Measurements from ENCODE around the gene ESYT3.
A peak's percentile ranks its signal among the peaks of the same experiment; 100 is the strongest.
"Not testable (repeated sequence)": the region's sequence is repeated elsewhere in the genome, so short reads cannot be mapped to it uniquely, and the experiment has no call there.

Gene ESYT3

DNA sequence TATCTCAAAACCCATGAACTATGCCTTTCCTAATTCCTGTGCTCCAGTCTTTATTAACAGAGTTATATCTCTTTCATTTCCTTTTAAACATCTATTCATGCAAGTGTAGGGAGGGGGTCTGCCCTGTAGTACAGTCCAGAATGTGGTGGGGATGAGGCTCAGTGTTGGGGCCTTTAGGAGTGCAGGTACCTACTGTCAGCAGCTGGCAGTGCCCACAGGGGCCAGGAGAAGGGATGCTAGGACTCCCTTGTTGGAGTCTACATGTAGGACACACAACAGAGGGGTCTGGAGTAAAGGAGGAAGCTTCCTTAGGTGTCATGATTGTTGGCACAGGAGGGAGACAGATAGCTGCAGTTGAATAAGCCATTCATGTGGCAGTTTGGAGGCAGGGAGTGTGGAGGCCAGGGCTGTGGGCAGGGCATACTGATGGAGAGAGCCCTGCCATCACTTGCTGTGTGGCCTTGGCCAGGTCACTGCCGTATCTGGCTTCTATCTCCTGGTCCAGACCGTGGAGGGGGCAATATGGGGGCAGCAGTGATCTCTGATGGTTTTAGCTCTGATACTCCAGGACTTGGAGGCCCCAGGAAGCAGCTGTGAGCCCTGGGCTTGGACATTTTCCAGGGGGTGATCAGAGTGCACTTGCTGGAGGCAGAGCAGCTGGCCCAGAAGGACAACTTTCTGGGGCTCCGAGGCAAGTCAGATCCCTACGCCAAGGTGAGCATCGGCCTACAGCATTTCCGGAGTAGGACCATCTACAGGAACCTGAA, 29.5 kb downstream of the ESYT3 start:
- no peak for DNase-seq

- DNase-seq = no peak
These were observed 30.1 kb downstream of the ESYT3 start for GRCh38 chr3:138464491-138464860.

- DNase-seq = no peak
These were observed 31.0 kb downstream of the ESYT3 start for GRCh38 chr3:138465451-138465850.

- DNase-seq = peak; percentile 14
These were observed 31.5 kb downstream of the ESYT3 start for GRCh38 chr3:138465925-138466324.

DNA sequence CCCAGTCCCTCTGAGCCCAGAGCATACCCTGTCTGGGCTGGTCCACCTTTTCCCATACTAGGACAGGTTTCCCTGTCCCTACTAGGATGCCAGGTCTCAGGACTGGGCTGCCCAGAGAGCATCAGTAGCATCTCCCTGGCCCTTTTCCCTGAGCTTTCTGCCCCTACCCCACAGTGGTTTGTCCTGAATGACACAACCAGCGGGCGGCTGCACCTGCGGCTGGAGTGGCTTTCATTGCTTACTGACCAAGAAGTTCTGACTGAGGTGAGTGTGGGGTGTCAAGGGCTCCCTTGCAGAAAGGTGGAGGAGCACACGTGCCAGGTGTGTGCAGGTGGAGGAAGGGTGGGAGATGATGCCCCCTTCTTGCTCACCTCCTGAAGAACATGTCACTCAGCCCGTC, 33.5 kb downstream of the ESYT3 start:
- no peak for DNase-seq

DNA sequence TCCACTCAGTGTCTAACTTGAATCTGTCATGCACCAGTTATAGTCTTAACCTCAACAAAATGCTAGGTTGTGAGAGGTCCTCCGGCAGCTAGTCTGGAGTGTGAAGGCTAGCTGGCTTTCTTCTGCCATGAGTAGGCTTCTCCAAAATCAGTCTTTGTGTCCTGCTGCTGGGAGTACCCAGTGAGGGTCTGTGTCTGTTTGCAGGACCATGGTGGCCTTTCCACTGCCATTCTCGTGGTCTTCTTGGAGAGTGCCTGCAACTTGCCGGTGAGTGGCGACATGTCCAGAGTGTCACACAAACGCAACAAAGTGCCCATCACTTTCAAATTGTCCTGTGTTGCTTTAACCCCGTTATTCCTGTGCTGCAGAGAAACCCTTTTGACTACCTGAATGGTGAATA, 34.0 kb downstream of the ESYT3 start:
- DNase-seq = no peak

DNA sequence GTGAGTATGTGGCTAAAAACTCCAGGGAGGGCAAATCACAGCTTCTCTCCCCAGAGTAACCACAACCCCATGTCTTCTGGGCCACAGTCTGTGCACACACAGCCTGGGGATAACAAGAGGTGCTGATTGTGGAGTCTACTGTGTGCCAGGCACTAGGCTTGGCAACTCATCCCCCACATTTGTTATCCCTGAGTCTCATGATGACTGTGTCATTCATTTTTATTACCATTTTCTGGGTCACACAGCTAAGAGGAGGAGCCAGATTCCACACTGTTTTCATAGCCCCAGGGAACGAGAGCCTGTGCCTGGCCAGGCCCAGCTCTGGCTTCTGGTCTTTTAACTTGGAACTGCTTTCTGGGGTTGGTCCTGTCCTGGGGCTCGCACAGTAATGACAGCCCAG, 34.5 kb downstream of the ESYT3 start:
- no peak for DNase-seq

GRCh38 chr3:138469874-138470273, 35.5 kb downstream of the ESYT3 start:
- no peak for DNase-seq

GRCh38 chr3:138470687-138471086, 36.3 kb downstream of the ESYT3 start:
- DNase-seq = no peak

DNA sequence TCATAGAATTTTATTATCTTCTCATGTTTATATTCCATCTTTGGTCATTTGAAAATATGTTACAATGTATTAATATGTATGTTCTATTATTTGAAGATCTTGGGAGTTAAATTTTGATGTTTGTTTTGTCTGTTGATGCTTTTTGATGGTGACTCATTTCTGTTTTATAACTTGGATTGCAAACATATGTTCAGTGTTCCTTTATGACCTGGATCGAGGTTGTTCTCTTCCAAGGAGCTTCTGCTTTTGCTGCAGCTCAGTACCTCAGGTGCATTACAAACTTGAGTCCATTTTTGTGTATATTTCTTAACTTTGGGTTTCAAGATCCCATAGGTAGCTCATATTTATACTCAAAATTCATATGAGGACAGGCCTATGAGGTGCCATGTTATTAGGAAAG, 37.1 kb downstream of the ESYT3 start:
- no peak for DNase-seq

DNA sequence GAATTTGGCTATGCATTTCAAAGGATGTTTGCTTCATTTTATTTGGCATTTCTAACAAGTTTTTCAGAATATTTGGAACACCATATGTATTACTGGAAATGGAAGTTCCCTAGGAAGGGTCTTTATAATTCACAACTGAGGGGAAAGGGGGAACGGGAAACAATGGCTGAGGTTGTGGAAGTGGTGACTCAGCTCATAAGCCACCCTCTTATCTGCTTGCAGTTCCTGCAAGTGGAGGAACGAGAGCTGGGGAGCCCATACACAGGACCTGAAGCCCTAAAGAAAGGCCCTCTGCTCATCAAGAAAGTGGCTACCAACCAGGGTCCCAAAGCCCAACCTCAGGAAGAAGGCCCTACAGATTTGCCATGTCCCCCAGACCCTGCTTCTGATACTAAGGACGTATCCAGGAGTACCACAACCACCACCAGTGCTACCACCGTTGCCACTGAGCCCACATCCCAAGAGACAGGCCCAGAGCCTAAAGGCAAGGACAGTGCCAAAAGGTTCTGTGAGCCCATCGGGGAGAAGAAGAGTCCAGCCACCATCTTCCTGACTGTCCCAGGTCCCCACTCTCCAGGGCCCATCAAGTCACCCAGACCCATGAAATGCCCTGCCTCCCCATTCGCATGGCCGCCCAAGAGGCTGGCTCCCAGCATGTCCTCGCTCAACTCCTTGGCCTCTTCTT, 37.9 kb downstream of the ESYT3 start:
- no peak for DNase-seq

DNA sequence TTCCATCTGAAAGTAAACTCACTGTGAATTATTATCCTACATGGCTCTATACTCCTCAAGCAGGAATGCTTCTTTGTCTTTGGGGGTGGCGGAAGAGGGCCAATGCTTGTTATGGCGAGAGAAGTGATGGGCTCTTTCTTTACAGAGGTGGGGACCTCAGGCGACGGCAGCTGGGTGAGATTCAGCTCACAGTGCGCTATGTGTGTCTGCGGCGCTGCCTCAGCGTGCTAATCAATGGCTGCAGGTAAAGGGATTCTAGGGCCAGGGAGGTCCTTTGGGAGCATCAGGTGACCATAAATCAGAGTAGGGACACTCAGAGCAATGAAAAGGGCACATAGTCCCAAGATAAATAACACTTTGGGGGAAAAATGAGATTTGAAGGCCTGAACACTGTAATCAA, 39.0 kb downstream of the ESYT3 start:
- no peak for DNase-seq

DNA sequence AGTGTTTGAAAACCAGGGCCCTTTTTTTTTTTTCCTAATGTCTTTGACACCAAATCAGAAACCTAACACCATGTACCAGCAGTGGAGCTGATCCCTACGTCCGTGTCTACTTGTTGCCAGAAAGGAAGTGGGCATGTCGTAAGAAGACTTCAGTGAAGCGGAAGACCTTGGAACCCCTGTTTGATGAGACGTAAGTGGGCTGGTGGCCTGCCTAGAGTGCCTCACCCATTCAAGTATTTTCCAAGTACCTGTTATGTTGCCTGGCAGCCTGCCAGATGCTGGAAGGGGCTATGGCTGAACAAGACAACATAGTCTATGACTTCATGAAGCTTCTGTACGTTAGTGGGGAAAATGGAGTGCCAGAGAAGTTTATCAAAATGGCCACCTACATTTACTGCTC, 39.7 kb downstream of the ESYT3 start:
- no peak for DNase-seq

GRCh38 chr3:138476526-138476925, 42.1 kb downstream of the ESYT3 start:
- no peak for DNase-seq

- DNase-seq = no peak
These were observed 42.7 kb downstream of the ESYT3 start for GRCh38 chr3:138477120-138477519.

DNA sequence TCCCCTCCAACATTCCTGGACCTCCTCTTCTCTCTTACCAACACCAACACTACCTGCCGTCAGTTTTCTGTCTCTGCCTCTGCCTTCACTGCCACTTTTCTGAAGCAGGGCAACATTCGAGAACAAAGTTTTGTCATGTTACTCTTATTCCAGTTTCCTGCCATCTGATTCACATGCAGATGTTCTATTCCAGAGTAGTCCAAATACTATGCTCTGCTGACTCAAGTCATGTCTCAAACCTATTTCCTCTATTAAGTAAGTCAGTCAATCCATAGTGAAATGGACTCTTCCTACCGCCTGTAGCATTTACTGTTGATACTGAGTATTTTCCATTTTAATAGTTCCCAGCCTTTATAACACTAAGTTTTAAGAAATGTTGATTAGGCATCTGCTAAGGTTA, 43.4 kb downstream of the ESYT3 start:
- DNase-seq = no peak

- peak; percentile 38 for DNase-seq
These were observed 45.0 kb downstream of the ESYT3 start for GRCh38 chr3:138479438-138479863.

DNA sequence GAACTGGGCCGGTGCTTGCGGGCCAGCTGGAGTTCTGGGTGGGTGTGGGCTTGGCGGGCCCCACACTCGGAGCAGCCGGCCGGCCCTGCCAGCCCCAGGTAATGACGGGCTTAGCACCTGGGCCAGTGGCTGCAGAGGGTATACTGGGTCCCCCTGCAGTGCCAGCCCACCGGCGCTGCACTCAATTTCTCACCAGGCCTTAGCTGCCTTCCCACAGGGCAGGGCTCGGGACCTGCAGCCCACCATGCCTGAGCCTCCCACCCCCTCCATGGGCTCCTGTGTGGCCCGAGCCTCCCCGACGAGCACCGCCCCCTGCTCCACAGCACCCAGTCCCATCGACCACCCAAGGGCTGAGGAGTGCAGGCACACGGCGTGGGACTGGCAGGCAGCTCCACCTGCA, 50.3 kb downstream of the ESYT3 start:
- not testable (repeated sequence) for DNase-seq

DNA sequence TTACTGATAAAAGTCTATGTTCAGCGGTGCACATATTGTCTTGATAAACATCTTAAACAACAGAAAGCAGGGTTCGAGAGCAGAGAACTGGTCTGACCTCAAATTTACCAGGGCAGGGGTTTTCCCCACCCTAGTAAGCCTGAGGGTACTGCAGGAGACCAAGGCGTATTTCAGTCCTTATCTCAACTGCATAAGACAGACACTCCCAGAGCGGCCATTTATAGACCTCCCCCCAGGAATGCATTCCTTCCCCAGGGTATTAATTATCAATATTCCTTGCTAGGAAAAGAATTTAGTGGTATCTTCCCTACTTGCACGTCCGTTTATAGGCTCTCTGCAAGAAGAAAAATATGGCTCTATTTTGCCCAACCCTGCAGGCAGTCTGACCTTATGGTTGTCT, 52.2 kb downstream of the ESYT3 start:
- not testable (repeated sequence) for DNase-seq

- DNase-seq = no peak
These were observed 57.6 kb downstream of the ESYT3 start for GRCh38 chr3:138491971-138492370.

- no peak for DNase-seq
These were observed 58.7 kb downstream of the ESYT3 start for GRCh38 chr3:138492980-138493675.

GRCh38 chr3:138493804-138494606, 59.6 kb downstream of the ESYT3 start:
- peak; percentile 76 for DNase-seq

GRCh38 chr3:138494607-138494929, 60.2 kb downstream of the ESYT3 start:
- no peak for DNase-seq
